GM18520 (cell line): ENCODE data around the gene MAB21L3.
A peak's percentile ranks its signal among the peaks of the same experiment; 100 is the strongest.

Source experiments
- ATAC-seq: cut with Tn5 transposase; IDR thresholded peaks from one replicate; pipeline ENCODE4 v1.9.1; 2021; ENCODE audit not compliant: unreplicated experiment

Gene MAB21L3

GRCh38 chr1:116164150-116164549, 53.0 kb downstream of the MAB21L3 start:
- ATAC-seq, result no peak

- no peak for ATAC-seq
These were observed 53.6 kb downstream of the MAB21L3 start for GRCh38 chr1:116164604-116165368.

GRCh38 chr1:116165572-116165971, 54.4 kb downstream of the MAB21L3 start:
- ATAC-seq, result no peak

GRCh38 chr1:116166011-116166571, 54.9 kb downstream of the MAB21L3 start:
- no peak for ATAC-seq

- ATAC-seq, result no peak
These were observed 55.5 kb downstream of the MAB21L3 start for GRCh38 chr1:116166655-116167054.

- no peak for ATAC-seq
These were observed 56.6 kb downstream of the MAB21L3 start for GRCh38 chr1:116167625-116168276.

- ATAC-seq, result peak; percentile 64
These were observed 57.3 kb downstream of the MAB21L3 start for GRCh38 chr1:116168277-116169032.

GRCh38 chr1:116169898-116170297, 58.7 kb downstream of the MAB21L3 start:
- no peak for ATAC-seq

GRCh38 chr1:116170721-116171589, 59.8 kb downstream of the MAB21L3 start:
- ATAC-seq, result no peak

- ATAC-seq, result no peak
These were observed 61.5 kb downstream of the MAB21L3 start for GRCh38 chr1:116172666-116173065.

- no peak for ATAC-seq
These were observed 64.4 kb downstream of the MAB21L3 start for GRCh38 chr1:116175611-116176010.

- ATAC-seq, result no peak
These were observed 65.1 kb downstream of the MAB21L3 start for GRCh38 chr1:116176306-116176789.

- no peak for ATAC-seq
These were observed 66.7 kb downstream of the MAB21L3 start for GRCh38 chr1:116177861-116178260.

GRCh38 chr1:116178837-116179236, 67.6 kb downstream of the MAB21L3 start:
- ATAC-seq, result no peak

- no peak for ATAC-seq
These were observed 68.2 kb downstream of the MAB21L3 start for GRCh38 chr1:116179419-116179818.

- no peak for ATAC-seq
These were observed 68.8 kb downstream of the MAB21L3 start for GRCh38 chr1:116179964-116180363.

- no peak for ATAC-seq
These were observed 71.0 kb downstream of the MAB21L3 start for GRCh38 chr1:116182019-116182714.
